HG03108 (cell line): ENCODE measurements around the gene PRRX1.

ENCODE experiments used
- ATAC-seq: cut with Tn5 transposase; IDR thresholded peaks from one replicate; pipeline ENCODE4 v1.9.1; 2021; ENCODE audit warnings: moderate library complexity; ENCODE audit not compliant: unreplicated experiment

Gene PRRX1

GRCh38 chr1:170755795-170756194 lies 91.9 kb downstream of the PRRX1 start:
- ATAC-seq: no peak

DNA sequence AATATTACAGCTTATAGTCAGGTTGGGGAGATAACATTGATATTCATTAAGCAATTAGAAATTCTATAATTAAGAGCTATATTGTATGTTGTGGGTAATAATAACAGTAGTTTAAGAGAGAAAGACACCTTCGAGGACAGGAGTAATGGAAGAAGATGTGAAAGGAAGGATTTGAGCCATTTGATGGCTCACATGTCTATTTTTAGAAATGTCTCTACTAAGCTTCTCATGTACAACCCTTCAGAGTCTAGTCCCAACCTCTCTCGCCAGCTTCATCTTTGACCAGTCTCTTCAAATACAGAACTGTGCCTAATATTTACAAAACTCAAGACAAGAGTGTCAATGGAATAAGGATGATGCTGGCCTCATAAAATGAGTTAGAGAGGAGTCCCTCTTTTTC lies 95.1 kb downstream of the PRRX1 start:
- ATAC-seq: no peak

DNA sequence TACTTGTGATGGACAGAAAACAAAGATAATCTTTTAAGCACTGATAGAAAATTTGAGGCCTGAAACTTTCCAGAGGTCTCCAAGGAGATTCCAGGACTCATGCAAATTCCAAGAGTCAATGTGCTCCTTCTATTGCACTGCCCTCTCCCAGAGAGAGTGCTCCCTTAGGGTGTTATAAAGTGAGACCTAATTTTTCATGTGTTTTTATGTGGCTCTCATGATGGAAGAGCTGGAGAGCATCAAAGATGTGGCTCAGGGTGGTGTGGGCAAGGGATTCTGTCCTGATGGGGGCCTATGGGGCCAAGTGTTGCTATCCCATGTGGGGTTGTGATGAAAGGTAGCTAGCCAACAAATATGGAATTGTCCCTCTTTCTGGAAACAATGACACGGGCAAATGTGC lies 101.3 kb downstream of the PRRX1 start:
- no peak for ATAC-seq

DNA sequence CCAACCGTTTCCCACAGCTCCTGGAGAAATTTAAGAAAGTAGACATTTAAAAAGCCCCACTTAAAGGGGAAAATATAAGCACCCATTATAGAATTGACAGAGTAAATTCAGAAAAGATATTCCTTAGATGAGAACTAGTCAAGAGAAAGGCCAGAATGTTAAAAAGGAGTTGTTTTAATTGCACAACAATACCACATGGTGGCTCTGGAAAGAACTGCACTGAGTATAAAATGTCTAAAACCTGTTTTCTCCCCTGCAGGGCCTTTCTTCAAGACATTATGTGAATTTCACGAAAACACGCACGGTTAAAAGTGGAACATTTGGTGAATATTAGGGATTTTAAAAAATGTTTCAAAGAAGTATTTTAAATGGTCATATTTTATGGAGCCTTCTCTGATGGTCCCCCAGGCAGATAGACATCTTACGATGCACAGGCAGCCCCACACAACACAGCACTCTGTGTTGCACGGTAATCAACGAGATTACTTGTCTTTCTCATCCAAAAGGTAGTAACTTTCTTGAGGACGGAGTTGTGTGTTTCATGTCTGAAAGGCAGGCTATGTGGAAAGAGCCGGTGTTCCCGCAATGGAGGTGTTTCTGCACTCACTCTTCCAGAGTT lies 101.9 kb downstream of the PRRX1 start:
- no peak for ATAC-seq

GRCh38 chr1:170768929-170769328 lies 105.0 kb downstream of the PRRX1 start:
- no peak for ATAC-seq

GRCh38 chr1:170769691-170770090 lies 105.8 kb downstream of the PRRX1 start:
- ATAC-seq: no peak

DNA sequence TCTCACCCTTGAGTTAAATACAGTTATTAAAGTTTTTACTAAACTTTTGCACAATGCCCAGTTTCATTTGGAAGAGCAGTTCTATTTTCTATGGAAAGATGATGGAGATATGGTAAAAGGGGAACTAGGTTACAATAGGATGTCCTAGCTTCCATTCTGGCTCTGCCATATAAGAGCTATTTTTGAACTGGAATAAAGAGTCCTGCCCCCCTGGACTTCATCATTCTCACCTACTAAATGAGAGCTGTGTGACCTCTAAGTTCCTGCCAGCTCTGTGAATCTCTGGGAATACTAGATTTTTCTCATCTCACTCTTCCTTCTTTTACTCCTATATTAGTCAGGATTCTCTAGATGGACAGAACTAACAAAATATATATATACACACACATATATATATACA lies 106.3 kb downstream of the PRRX1 start:
- no peak for ATAC-seq

GRCh38 chr1:170776252-170776651 lies 112.3 kb downstream of the PRRX1 start:
- ATAC-seq: no peak

DNA sequence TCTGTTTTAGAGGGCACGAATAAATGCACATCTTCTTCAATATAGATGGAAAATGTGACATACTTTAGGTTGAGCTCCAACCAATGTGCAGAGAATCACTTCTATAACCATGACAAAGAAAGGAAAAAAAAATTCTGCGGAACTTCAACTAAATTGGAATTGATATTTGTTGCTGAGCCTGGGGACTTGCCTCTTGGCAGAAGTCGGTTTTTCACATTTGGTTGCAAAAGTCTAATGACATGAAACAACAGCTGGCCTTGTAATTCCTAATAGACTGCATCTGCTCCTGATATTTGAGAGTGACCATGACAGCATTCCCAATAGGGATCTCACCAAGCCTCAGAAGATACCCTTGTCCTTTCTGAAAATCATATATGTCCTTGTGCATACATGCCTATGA lies 112.8 kb downstream of the PRRX1 start:
- no peak for ATAC-seq
